HG02763 (cell line): ENCODE data around the gene LAMTOR3.
"Not testable (repeated sequence)": the region's sequence is repeated elsewhere in the genome, so short reads cannot be mapped to it uniquely, and the experiment has no call there.

Experiments used
- ATAC-seq: cut with Tn5 transposase; IDR thresholded peaks from one replicate; pipeline ENCODE4 v1.9.1; 2021; ENCODE audit warnings: mild to moderate bottlenecking, moderate library complexity; ENCODE audit not compliant: unreplicated experiment

LAMTOR3 gene

GRCh38 chr4:99832758-99833157 lies 61.5 kb downstream of the LAMTOR3 start:
- no peak for ATAC-seq

DNA sequence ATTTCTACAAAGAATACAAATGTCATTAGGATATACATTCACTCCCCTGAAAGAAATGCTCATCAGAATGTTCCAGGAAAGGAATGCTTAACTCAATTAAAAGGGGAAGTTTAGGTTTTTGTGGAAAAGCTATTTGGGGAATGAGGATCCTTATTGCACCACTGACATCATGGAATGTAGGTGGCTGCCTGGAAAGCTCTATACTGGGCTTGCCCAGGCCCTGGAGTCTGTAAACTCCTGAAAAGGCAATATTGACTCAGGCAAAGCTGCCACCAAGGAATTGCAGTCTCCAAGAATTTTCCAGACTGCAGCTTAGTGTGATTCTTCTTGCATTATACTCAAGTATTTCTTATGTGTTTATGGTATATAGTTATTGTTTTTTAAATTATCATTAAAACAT lies 61.9 kb downstream of the LAMTOR3 start:
- ATAC-seq: no peak

GRCh38 chr4:99830051-99830450 lies 64.2 kb downstream of the LAMTOR3 start:
- not testable (repeated sequence) for ATAC-seq

GRCh38 chr4:99828477-99828876 lies 65.8 kb downstream of the LAMTOR3 start:
- ATAC-seq: no peak
